CD4-positive, CD25-positive, alpha-beta regulatory T cell (primary cell): ENCODE results near the gene LRRC1. TPM values are rescaled to one million over a fixed set of nuclear protein-coding genes. Genes with fewer than 3 reads are reported as not detected.

ENCODE experiments used
- ATAC-seq, 2 donors: fragments of 150-1000 bp; cut with Tn5 transposase; one replicate each; pipeline ENCODE4 v1.10.0; 2021; ENCODE audit warnings: low read depth in 2 of 2, moderate number of reproducible peaks in 2 of 2, moderate library complexity in 1 of 2
- DNase-seq, 3 donors: peaks; one replicate each; pipeline versions ENCODE4 v3.0.0 to v3.0.0-alpha.2; 2012 to 2022; ENCODE audit warnings: mixed read lengths in 1 of 3
- H3K27ac ChIP-seq: one replicate; pipeline ENCODE4 v1.7.0; 2013; ENCODE audit warnings: mild to moderate bottlenecking, low read length; ENCODE audit not compliant: insufficient read depth, poor library complexity, severe bottlenecking
- H3K27me3 ChIP-seq: one replicate; pipeline ENCODE4 v1.7.0; 2013; ENCODE audit warnings: low read length; ENCODE audit not compliant: control insufficient read depth, insufficient read depth
- H3K36me3 ChIP-seq: one replicate; pipeline ENCODE4 v1.7.0; 2013; ENCODE audit warnings: mild to moderate bottlenecking, low read length, moderate library complexity; ENCODE audit not compliant: control insufficient read depth, insufficient read depth
- H3K4me1 ChIP-seq: 2 replicates; pipeline ENCODE4 v1.7.0; 2013; ENCODE audit warnings: mild to moderate bottlenecking, low read length; ENCODE audit not compliant: insufficient read depth, control insufficient read depth, poor library complexity, severe bottlenecking
- H3K4me3 ChIP-seq: one replicate; pipeline ENCODE4 v1.7.0; 2013; ENCODE audit warnings: low read depth, mild to moderate bottlenecking, low read length, moderate library complexity
- H3K9me3 ChIP-seq, 2 experiments: 1 replicate in 1 of 2; 2 replicates in 1 of 2; pipeline ENCODE4 v1.7.0; 2013; ENCODE audit warnings: low read length in 2 of 2, mild to moderate bottlenecking in 1 of 2, moderate library complexity in 1 of 2; ENCODE audit not compliant: control insufficient read depth in 2 of 2
- H3K27ac Mint-ChIP-seq, 3 donors: one replicate each; pipeline ENCODE4 v1.8.0; 2020 to 2022; ENCODE audit warnings: mild to moderate bottlenecking in 3 of 3, mixed read lengths in 3 of 3, moderate library complexity in 2 of 3
- H3K27me3 Mint-ChIP-seq: one replicate; pipeline ENCODE4 v1.8.0; 2022; ENCODE audit warnings: mild to moderate bottlenecking, mixed read lengths
- H3K36me3 Mint-ChIP-seq: one replicate; pipeline ENCODE4 v1.8.0; 2020; ENCODE audit warnings: mixed read lengths
- H3K4me1 Mint-ChIP-seq, 4 donors: one replicate each; pipeline ENCODE4 v1.8.0; 2020 to 2022; ENCODE audit warnings: mixed read lengths in 4 of 4, mild to moderate bottlenecking in 1 of 4
- H3K4me3 Mint-ChIP-seq, 4 donors: one replicate each; pipeline ENCODE4 v1.8.0; 2020 to 2022; ENCODE audit warnings: mild to moderate bottlenecking in 4 of 4, mixed read lengths in 4 of 4, moderate library complexity in 3 of 4
- H3K9me3 Mint-ChIP-seq, 7 donors: one replicate each; pipeline ENCODE4 v1.8.0; 2020 to 2022; ENCODE audit warnings: mixed read lengths in 7 of 7, mild to moderate bottlenecking in 3 of 7, moderate library complexity in 2 of 7
- polyA plus RNA-seq, 4 donors: library from polyadenylated mRNA; unstranded; fragments of 300-500 nt; fragmentation: Illumina TruSeq; gene quantifications; one replicate each; pipeline ENCODE4 v1.2.3, GENCODE V29; 2021
- total RNA-seq: library from RNA; stranded (reverse); gene quantifications from one replicate; pipeline ENCODE4 v1.2.3, GENCODE V29; 2022

The LRRC1 gene
- total and polyA plus RNA-seq, 5 donors from 2014 or later = 0.37 to 1.4 (median 1.0) TPM

- Histone ChIP-seq H3K27me3 (no peaks in the 10 kb centered on the region), H3K9me3 (no peaks in the 10 kb centered on the region), H3K4me1 (no peaks in the 10 kb centered on the region), H3K36me3 (no peaks in the 10 kb centered on the region), H3K27ac (no peak overlapping the region), H3K4me3 (no peak overlapping the region)
- Mint-ChIP-seq H3K4me1 (no peaks in the 10 kb centered on the region), H3K9me3 (peaks cover 0 to 4% (median 0%) of the 10 kb centered on the region in 7 donors), H3K36me3 (no peaks in the 10 kb centered on the region), H3K27me3 (peaks cover 4% of the 10 kb centered on the region), H3K27ac (no peak overlapping the region), H3K4me3 (no peak overlapping the region)
- DNase-seq (no peak), ATAC-seq (no peak)
Observed at GRCh38 chr6:53930330-53930729, 135.5 kb downstream of the LRRC1 start.

DNA sequence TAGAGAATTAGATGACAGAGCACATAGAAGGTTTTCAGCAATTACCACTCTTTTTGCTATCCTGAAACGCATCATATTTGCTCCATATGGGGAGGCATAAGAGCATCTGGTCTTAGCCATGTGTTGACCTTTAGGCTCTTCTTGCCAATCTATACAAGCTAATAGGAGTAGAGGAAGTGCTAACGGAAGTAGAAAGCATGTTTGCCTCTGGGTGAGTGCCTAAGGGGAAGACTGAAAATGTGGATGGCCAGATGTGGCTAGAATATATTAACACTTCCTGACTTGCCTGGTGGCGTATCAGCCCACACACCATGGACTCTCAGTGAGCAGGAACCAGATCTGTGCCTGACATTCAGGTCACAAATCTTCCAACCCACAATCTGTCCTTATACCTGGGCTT is 136.3 kb downstream of the LRRC1 start:
- no peak overlapping the region for H3K27ac Mint-ChIP-seq
- peaks cover 0 to 4% (median 0%) of the 10 kb centered on the region in 7 donors for H3K9me3 Mint-ChIP-seq
- H3K4me1 Mint-ChIP-seq = no peaks in the 10 kb centered on the region
- Histone ChIP-seq H3K4me3 (no peak overlapping the region), H3K4me1 (no peaks in the 10 kb centered on the region), H3K36me3 (no peaks in the 10 kb centered on the region), H3K27me3 (no peaks in the 10 kb centered on the region), H3K27ac (no peak overlapping the region), H3K9me3 (no peaks in the 10 kb centered on the region)
- no peak overlapping the region for H3K4me3 Mint-ChIP-seq
- H3K27me3 Mint-ChIP-seq = peaks cover 4% of the 10 kb centered on the region
- ATAC-seq = no peak
- no peaks in the 10 kb centered on the region for H3K36me3 Mint-ChIP-seq
- no peak for DNase-seq

DNA sequence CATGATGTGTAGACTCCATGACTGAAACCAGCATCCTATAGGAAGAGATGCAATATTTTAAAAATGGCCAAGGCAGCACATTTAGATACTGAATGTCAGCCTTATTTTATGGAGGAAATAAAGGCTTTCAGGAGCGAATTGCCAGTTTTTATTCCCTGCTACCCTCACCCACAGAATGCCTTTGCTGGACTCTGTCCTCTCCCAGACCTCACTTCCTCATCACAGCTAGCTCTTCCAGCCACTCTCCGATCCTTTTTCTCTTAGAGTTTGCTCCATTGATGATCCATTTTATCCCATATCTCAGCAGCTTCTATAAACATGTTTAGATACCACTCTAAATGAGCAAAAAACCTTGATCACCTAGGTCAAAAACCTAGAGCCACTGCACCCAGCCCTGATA is 137.7 kb downstream of the LRRC1 start:
- Histone ChIP-seq H3K4me3 (no peak overlapping the region), H3K27ac (no peak overlapping the region), H3K27me3 (no peaks in the 10 kb centered on the region), H3K9me3 (no peaks in the 10 kb centered on the region), H3K36me3 (no peaks in the 10 kb centered on the region), H3K4me1 (no peaks in the 10 kb centered on the region)
- DNase-seq (no peak), ATAC-seq (no peak)
- Mint-ChIP-seq H3K9me3 (peaks cover 0 to 4% (median 0%) of the 10 kb centered on the region in 7 donors), H3K4me3 (no peak overlapping the region), H3K4me1 (peaks cover 0 to 2% (median 0%) of the 10 kb centered on the region in 4 donors), H3K27ac (no peak overlapping the region), H3K36me3 (no peaks in the 10 kb centered on the region), H3K27me3 (peaks cover 4% of the 10 kb centered on the region)

DNA sequence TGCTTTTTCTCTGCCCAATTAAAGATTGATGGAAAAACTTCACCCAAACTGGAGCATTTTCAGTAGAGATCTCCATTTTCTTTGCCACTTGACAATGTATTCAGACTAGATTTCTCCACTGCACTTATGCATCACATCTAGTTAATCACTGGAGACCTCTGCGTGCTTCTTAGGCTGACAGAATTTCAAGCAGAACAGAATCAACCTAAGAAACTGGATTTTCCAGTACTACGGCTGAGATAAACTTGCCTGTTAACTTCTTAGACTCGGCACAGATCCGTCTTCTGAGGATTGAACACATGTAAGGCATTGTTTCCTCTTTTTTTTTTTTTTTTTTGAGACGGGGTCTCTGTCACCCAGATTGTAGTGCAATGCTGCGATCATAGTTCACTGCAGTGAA is 139.2 kb downstream of the LRRC1 start:
- Mint-ChIP-seq H3K27me3 (peaks cover 4% of the 10 kb centered on the region), H3K4me1 (peaks cover 0 to 2% (median under 1%) of the 10 kb centered on the region in 4 donors), H3K36me3 (no peaks in the 10 kb centered on the region), H3K9me3 (peaks cover 0 to 4% (median 0%) of the 10 kb centered on the region in 7 donors), H3K27ac (no peak overlapping the region), H3K4me3 (no peak overlapping the region)
- H3K27ac ChIP-seq = no peak overlapping the region
- no peaks in the 10 kb centered on the region for H3K4me1 ChIP-seq
- no peak overlapping the region for H3K4me3 ChIP-seq
- no peaks in the 10 kb centered on the region for H3K9me3 ChIP-seq
- no peak for ATAC-seq
- H3K36me3 ChIP-seq = no peaks in the 10 kb centered on the region
- DNase-seq = no peak
- H3K27me3 ChIP-seq = no peaks in the 10 kb centered on the region

DNA sequence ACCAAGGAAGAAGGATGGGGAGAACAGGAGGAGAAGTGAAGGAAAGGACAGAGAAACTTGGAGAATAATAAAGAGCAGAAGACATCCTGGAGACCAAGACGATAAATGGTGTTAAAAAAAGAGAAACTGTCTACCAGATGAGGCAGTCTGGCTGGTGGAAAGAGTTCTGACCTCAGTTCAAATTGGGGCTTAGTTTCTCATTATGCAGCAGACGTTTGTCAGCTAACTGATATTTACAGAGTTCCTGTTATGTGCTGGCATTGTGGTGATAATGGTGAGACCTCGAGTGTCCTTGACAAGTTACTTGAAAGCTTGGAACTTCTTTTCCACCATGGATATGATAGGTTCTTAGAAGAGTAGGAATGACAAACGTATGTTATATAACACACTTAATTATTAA is 142.7 kb downstream of the LRRC1 start:
- Mint-ChIP-seq H3K4me3 (no peak overlapping the region), H3K27me3 (peaks cover 4% of the 10 kb centered on the region), H3K36me3 (no peaks in the 10 kb centered on the region), H3K4me1 (peaks cover 0 to 2% (median under 1%) of the 10 kb centered on the region in 4 donors), H3K9me3 (peaks cover 0 to 2% (median 0%) of the 10 kb centered on the region in 7 donors), H3K27ac (no peak overlapping the region)
- Histone ChIP-seq H3K4me3 (no peak overlapping the region), H3K4me1 (no peaks in the 10 kb centered on the region), H3K27me3 (no peaks in the 10 kb centered on the region), H3K27ac (no peak overlapping the region), H3K36me3 (no peaks in the 10 kb centered on the region), H3K9me3 (no peaks in the 10 kb centered on the region)
- DNase-seq (no peak), ATAC-seq (no peak)

- Histone ChIP-seq H3K36me3 (no peaks in the 10 kb centered on the region), H3K4me1 (no peaks in the 10 kb centered on the region), H3K27me3 (no peaks in the 10 kb centered on the region), H3K9me3 (no peaks in the 10 kb centered on the region), H3K4me3 (no peak overlapping the region), H3K27ac (no peak overlapping the region)
- no peak overlapping the region for H3K4me3 Mint-ChIP-seq
- DNase-seq (no peak), ATAC-seq (no peak)
- H3K9me3 Mint-ChIP-seq = peaks cover 0 to 2% (median 0%) of the 10 kb centered on the region in 7 donors
- H3K27me3 Mint-ChIP-seq = no peaks in the 10 kb centered on the region
- no peaks in the 10 kb centered on the region for H3K36me3 Mint-ChIP-seq
- no peak overlapping the region for H3K27ac Mint-ChIP-seq
- H3K4me1 Mint-ChIP-seq = peaks cover 0 to 2% (median under 1%) of the 10 kb centered on the region in 4 donors
Observed at GRCh38 chr6:53938810-53939209, 144.0 kb downstream of the LRRC1 start.

- no peak overlapping the region for H3K27ac Mint-ChIP-seq
- no peak overlapping the region for H3K4me3 Mint-ChIP-seq
- no peaks in the 10 kb centered on the region for H3K9me3 ChIP-seq
- H3K4me1 ChIP-seq = no peaks in the 10 kb centered on the region
- peaks cover 0 to 2% (median 0%) of the 10 kb centered on the region in 7 donors for H3K9me3 Mint-ChIP-seq
- DNase-seq (no peak), ATAC-seq (no peak)
- H3K36me3 Mint-ChIP-seq = no peaks in the 10 kb centered on the region
- H3K27ac ChIP-seq = no peak overlapping the region
- H3K36me3 ChIP-seq = no peaks in the 10 kb centered on the region
- H3K4me1 Mint-ChIP-seq = peaks cover 0 to 2% (median under 1%) of the 10 kb centered on the region in 4 donors
- H3K4me3 ChIP-seq = no peak overlapping the region
- H3K27me3 ChIP-seq = no peaks in the 10 kb centered on the region
- no peaks in the 10 kb centered on the region for H3K27me3 Mint-ChIP-seq
Observed at GRCh38 chr6:53939830-53940229, 145.0 kb downstream of the LRRC1 start.

DNA sequence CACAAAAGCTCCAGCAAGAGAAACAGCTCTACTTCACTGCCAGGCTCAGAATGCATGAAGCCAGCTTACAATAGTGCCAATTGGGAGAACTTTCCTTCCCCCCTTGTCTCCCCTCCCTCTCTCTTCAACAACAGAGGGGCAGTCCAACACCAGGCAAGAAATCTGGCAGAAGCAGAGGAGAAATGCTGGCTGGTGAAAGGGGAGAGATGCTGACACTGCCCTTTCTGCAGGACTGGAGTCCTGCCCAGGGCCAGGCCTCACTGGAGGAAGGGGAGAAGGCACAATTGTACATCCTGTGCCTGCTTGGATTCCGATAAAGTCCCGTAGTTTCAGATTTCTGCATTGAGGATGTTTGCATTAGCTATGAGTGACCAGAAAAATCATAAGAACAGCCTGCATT is 148.6 kb downstream of the LRRC1 start:
- DNase-seq = no peak
- no peak overlapping the region for H3K4me3 ChIP-seq

More for the DNA sequence above, 148.6 kb downstream of the LRRC1 start:
- no peak for ATAC-seq
- Mint-ChIP-seq H3K4me3 (no peak overlapping the region), H3K9me3 (peaks cover 0 to 4% (median 0%) of the 10 kb centered on the region in 7 donors), H3K27me3 (no peaks in the 10 kb centered on the region), H3K4me1 (no peaks in the 10 kb centered on the region), H3K36me3 (no peaks in the 10 kb centered on the region), H3K27ac (no peak overlapping the region)
- Histone ChIP-seq H3K36me3 (no peaks in the 10 kb centered on the region), H3K27me3 (peaks cover 2% of the 10 kb centered on the region), H3K27ac (no peak overlapping the region), H3K9me3 (no peaks in the 10 kb centered on the region), H3K4me1 (no peaks in the 10 kb centered on the region)
